HL-60 (cell line): Measurements from ENCODE around the gene CYP4F22.

Source experiments
- GABPA ChIP-seq: IDR thresholded peaks from 2 replicates; pipeline ENCODE4 v1.6.1; 2012; ENCODE audit warnings: low read depth
- POLR2AphosphoS5 ChIP-seq: IDR thresholded peaks from 2 replicates; pipeline ENCODE4 v1.6.1; 2012; ENCODE audit warnings: low read depth
- TF ChIP-seq, protein P1 (sequence below): IDR thresholded peaks from 2 replicates; pipeline ENCODE4 v1.6.1; 2012; ENCODE audit warnings: low read depth; ENCODE audit not compliant: insufficient replicate concordance

DNA sequence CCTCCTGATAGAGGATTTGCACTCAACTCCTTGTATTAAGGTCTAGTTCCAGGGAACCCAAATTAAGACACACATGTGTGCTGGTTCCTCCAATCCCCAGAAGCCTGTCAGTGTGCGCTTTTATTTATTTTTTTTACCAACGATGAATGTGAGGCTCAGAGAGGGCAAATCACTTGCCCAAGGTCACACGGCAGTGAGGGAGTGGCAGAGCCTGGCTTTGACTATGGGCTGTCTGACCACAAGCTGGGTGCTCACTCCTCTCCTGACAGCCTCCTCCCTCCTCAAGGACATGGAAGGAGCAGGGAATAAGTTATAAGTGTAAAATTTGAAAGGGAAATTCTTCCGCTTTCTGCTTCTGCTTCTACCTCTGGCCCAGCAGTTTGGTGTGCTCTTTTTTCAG is 48.9 kb downstream of the CYP4F22 start:
- TF ChIP-seq GABPA = no peak
- TF ChIP-seq, protein P1, sequence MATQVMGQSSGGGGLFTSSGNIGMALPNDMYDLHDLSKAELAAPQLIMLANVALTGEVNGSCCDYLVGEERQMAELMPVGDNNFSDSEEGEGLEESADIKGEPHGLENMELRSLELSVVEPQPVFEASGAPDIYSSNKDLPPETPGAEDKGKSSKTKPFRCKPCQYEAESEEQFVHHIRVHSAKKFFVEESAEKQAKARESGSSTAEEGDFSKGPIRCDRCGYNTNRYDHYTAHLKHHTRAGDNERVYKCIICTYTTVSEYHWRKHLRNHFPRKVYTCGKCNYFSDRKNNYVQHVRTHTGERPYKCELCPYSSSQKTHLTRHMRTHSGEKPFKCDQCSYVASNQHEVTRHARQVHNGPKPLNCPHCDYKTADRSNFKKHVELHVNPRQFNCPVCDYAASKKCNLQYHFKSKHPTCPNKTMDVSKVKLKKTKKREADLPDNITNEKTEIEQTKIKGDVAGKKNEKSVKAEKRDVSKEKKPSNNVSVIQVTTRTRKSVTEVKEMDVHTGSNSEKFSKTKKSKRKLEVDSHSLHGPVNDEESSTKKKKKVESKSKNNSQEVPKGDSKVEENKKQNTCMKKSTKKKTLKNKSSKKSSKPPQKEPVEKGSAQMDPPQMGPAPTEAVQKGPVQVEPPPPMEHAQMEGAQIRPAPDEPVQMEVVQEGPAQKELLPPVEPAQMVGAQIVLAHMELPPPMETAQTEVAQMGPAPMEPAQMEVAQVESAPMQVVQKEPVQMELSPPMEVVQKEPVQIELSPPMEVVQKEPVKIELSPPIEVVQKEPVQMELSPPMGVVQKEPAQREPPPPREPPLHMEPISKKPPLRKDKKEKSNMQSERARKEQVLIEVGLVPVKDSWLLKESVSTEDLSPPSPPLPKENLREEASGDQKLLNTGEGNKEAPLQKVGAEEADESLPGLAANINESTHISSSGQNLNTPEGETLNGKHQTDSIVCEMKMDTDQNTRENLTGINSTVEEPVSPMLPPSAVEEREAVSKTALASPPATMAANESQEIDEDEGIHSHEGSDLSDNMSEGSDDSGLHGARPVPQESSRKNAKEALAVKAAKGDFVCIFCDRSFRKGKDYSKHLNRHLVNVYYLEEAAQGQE = no peak
- no peak for TF ChIP-seq POLR2AphosphoS5
